HTR-8/SVneo (cell line): Measurements from ENCODE around the gene NCKAP5.
A peak's percentile ranks its signal among the peaks of the same experiment; 100 is the strongest.

Experiments
- DNase-seq: peaks from one replicate; pipeline ENCODE4 v3.0.0; 2011; ENCODE audit warnings: low spot score, mixed read lengths; ENCODE audit not compliant: insufficient read length
- FAIRE-seq: peaks from 2 replicates; lab custom pipeline; 2011; peaks lifted over from hg19 to GRCh38; lab: Jason Lieb, UNC

The NCKAP5 gene

GRCh38 chr2:133194777-133195335 lies 373.4 kb downstream of the NCKAP5 start:
- DNase-seq, result no peak
- no peak for FAIRE-seq

DNA sequence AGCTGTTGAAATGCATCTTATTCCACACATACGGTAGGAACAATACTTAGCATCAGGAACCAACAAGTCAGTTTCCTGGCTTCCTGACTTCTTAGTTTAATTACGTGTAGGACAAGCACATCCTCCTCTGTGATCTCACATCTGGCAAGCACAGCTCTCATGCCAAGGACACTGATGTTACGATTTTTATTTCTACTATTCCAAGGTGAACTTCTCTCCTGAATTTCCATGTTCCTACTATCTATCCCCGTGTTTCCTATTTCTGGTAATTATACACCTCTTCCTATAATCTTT lies 374.0 kb downstream of the NCKAP5 start:
- DNase-seq, result no peak
- no peak for FAIRE-seq

- DNase-seq (no peak), FAIRE-seq (no peak)
Measured at GRCh38 chr2:133193544-133194361, 374.5 kb downstream of the NCKAP5 start.

- FAIRE-seq, result no peak
Measured at GRCh38 chr2:133192028-133192427, 376.2 kb downstream of the NCKAP5 start.

GRCh38 chr2:133177196-133177595 lies 391.1 kb downstream of the NCKAP5 start:
- no peak for DNase-seq
- no peak for FAIRE-seq

More at GRCh38 chr2:133192028-133192427, 376.2 kb downstream of the NCKAP5 start:
- DNase-seq, result no peak

DNA sequence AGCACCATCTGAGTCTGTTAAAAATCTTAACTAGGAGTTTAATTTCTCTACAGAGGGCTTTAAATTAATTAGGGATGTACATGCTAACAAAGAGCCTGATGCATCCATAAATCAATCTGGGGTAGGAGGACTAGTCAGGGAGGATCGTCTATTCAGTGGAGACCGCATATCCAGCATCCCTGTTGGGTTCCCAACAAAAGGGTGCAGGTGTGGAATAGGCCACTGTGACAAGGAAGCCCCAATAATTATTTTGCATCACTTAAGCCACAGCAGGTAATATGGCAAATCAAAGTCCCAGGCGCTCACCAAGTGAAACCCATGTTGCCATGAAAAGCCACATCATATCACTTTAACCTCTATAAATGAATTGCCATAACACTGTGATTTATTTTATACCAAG lies 392.3 kb downstream of the NCKAP5 start:
- no peak for FAIRE-seq
- no peak for DNase-seq

GRCh38 chr2:133173224-133173623 lies 395.0 kb downstream of the NCKAP5 start:
- FAIRE-seq (no peak), DNase-seq (no peak)

DNA sequence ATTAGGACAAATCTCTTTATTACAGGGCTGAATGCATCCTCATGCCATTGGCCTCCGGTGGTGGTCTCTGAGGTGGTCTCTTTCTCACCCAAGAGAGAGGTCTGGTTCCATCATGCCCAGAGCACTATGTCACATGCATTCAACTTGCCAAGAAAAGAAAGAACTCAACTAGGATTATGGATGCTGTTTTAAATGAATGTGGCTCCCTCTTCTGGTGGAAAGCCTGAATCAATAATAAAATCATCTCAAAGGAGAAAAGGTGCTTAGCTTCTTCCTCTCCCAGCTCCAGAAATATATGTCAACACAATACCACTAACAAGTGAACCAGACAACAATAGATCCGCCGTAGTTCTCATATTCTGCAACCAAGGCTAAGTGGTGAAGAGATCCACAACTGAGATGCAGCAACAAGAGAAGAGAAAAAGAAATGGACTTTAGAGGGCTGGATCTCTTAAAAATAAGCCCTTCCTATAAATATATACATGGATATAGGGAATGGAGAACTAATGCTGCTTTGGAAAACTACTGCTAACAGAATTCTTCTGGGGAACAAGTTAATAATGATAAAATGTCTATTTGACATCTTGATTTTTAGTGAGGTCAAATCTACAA lies 396.8 kb downstream of the NCKAP5 start:
- DNase-seq (peak; percentile 19), FAIRE-seq (no peak)

DNA sequence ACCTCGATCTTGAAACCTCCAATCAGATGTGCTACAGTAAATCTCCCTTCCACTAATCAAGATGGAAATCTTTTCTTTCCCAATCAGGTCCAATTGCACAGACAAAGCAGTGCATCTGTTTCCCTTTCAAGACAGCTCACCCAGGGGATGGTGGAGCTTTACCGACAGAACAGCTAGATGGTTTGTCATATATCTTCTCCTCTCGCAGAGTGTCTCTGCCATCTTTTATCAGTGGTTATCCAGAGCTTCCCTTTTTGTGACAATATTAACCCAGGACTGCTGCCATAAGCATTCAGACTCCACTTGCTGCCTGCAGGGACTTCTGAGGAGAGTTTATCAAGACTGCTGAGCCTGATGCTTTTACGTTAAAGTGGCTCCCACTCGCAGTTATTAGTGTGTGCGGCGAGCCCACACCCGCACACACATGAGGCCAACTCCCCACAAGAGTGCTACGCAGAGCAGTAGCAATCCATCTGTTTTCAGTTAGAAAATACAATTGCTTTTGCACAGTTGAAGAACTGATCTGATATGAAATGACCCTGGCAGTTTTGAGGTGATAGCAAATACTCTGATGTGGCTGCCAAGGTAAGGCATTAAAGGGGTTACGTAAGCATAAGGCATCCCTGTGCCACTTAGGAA lies 398.9 kb downstream of the NCKAP5 start:
- DNase-seq, result no peak
- FAIRE-seq, result no peak

DNA sequence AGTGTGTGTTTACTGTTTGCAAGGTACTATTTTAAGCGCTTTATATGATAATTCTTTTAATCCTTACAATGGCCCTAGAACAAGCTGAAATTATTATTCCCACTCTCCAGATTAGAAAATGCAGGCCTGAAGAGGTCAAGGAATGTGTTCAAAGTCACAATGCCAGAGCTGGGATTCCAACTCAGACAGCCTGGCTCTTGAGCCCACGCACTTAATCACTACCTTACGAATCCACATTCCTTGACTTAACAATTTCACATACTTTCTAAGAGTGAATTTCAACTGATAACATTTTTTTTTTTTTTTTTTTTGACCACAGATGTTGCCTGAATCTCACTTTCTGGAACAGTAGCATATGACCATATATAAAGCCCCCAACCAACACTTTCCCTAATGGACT lies 400.3 kb downstream of the NCKAP5 start:
- DNase-seq (no peak), FAIRE-seq (no peak)

DNA sequence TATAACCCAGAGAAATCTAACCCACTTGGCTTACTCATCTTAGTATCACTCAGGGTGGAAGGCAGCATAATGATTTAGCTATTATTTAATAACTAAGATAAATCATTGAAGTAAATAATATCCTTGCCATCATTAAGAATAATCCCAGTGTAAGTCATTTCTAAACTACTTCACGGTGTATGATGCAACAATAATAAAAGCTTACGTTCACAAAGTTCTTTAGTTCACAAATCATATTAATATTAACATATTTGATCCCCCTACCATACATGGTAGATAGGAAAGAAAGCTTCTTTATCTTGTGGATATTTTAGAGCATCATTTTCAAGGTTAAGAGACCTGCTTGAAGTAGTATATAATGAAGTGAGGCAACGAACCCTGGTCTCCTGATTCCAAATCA lies 401.0 kb downstream of the NCKAP5 start:
- FAIRE-seq, result no peak
- DNase-seq, result no peak

DNA sequence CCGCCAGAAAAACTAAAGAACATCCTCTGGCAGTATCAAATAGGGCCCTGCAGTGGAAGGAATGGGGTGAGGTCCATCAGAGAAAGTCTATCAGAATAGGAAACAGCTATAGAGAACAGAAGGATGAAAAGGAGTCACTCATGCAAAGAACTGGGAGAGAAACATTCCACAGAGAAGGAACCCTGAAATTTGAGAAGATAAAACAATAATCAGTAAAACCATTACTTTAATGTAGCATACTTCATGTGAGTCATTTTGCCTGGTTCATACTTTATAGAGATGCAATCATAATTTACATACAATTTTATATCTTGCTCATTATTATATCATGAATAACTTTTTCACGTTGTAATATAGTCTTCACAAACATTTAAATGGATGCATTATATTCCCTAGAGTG lies 402.2 kb downstream of the NCKAP5 start:
- DNase-seq, result no peak
- no peak for FAIRE-seq

GRCh38 chr2:133163111-133163510 lies 405.2 kb downstream of the NCKAP5 start:
- no peak for DNase-seq
- no peak for FAIRE-seq

GRCh38 chr2:133158442-133158841 lies 409.8 kb downstream of the NCKAP5 start:
- no peak for DNase-seq
- no peak for FAIRE-seq

DNA sequence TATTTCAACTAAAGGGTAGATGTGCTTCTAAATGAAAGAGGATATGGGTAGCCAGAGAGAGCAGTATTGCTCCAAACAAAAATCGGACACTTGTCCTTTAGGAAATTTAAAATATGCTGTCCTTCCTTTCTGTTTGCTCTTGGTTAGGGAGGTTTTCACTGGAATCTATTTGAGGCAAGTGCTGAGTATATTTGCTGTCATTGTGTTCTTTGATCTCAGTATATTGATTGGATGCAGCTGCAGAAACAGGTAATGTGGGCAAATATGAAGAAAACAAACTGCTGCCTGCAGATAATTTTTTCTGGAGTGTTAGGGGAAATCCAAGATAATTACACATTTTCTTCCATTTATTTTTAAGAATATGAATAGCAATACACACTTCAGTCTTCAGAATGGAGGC lies 410.2 kb downstream of the NCKAP5 start:
- no peak for FAIRE-seq

GRCh38 chr2:133157141-133157540 lies 411.1 kb downstream of the NCKAP5 start:
- DNase-seq (no peak), FAIRE-seq (no peak)

More for the DNA sequence above, 410.2 kb downstream of the NCKAP5 start:
- DNase-seq, result no peak

- DNase-seq, result no peak
- FAIRE-seq, result no peak
Measured at GRCh38 chr2:133152801-133153200, 415.5 kb downstream of the NCKAP5 start.

DNA sequence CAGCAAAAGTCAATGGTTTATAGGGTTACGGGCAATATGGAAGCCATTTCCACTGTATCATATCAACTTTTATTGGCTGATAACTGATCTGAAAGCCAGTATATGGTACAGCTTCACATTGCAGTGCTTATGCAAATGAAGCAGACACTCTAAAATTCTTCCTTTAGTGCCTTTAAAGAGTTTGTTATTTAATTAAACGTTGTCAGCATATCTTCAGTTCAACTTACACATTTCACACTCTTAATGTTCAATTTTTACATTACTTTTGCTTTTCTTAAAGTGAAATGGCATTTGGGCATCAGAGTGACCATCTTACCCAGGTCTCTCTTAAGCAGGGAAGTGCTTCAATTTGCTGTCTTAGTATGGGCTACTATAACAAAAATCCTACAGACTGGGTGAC lies 420.1 kb downstream of the NCKAP5 start:
- FAIRE-seq (no peak), DNase-seq (no peak)

GRCh38 chr2:133146893-133147292 lies 421.4 kb downstream of the NCKAP5 start:
- no peak for FAIRE-seq
- no peak for DNase-seq

DNA sequence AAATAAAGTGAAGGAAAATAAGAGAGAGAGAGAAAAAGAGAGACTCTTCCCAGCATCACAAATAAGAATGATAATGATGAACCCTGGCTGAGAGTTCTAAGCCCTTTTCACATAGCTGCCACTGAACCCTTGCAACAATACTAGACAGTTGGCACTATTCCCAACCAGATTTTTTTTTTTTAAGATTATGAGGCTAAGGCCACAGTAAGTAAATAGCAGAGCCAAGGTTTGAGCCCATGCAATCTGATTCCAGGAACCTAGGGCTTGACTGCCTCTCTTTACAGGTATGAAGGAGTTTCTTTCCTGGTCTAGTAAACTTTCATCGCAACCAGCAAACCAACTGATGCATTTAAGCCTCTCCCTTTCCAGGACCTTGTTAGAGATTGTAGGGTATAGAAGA lies 424.6 kb downstream of the NCKAP5 start:
- DNase-seq, result no peak
- no peak for FAIRE-seq

GRCh38 chr2:133142087-133142486 lies 426.2 kb downstream of the NCKAP5 start:
- no peak for FAIRE-seq
- DNase-seq, result no peak
